HUDEP-2 (cell line): Measurements from ENCODE around the gene SNCAIP.
A peak's percentile ranks its signal among the peaks of the same experiment; 100 is the strongest.
"Not testable (repeated sequence)": the region's sequence is repeated elsewhere in the genome, so short reads cannot be mapped to it uniquely, and the experiment has no call there.

Source experiments
- DNase-seq, 76 experiments: peaks; one replicate each; lab custom pipeline; 2025; ENCODE audit not compliant: unreplicated experiment in 76 of 76; lab: John Stamatoyannopoulos, UW

SNCAIP gene

GRCh38 chr5:122354293-122354692 is 42.3 kb downstream of the SNCAIP start:
- DNase-seq, result no peak

GRCh38 chr5:122355324-122355723 is 43.3 kb downstream of the SNCAIP start:
- DNase-seq, result no peak

GRCh38 chr5:122356855-122357254 is 44.8 kb downstream of the SNCAIP start:
- no peak for DNase-seq

GRCh38 chr5:122358372-122358979 is 46.4 kb downstream of the SNCAIP start:
- DNase-seq, result no peak

GRCh38 chr5:122362361-122362760 is 50.3 kb downstream of the SNCAIP start:
- no peak for DNase-seq

- no peak for DNase-seq
These were observed 51.6 kb downstream of the SNCAIP start for GRCh38 chr5:122363623-122364022.

- DNase-seq, result peak in 1 of 76 experiments; percentile 8
These were observed 54.5 kb downstream of the SNCAIP start for GRCh38 chr5:122366501-122366900.

GRCh38 chr5:122367456-122367855 is 55.4 kb downstream of the SNCAIP start:
- no peak for DNase-seq

- no peak for DNase-seq
These were observed 56.6 kb downstream of the SNCAIP start for GRCh38 chr5:122368510-122369251.

- DNase-seq, result no peak
These were observed 57.3 kb downstream of the SNCAIP start for GRCh38 chr5:122369253-122369815.

GRCh38 chr5:122371511-122372151 is 59.6 kb downstream of the SNCAIP start:
- no peak for DNase-seq

- DNase-seq, result no peak
These were observed 62.1 kb downstream of the SNCAIP start for GRCh38 chr5:122374110-122374509.

GRCh38 chr5:122375801-122376200 is 63.8 kb downstream of the SNCAIP start:
- DNase-seq, result no peak

GRCh38 chr5:122376250-122376649 is 64.2 kb downstream of the SNCAIP start:
- no peak for DNase-seq

- no peak for DNase-seq
These were observed 65.0 kb downstream of the SNCAIP start for GRCh38 chr5:122377026-122377425.

- not testable (repeated sequence) for DNase-seq
These were observed 70.9 kb downstream of the SNCAIP start for GRCh38 chr5:122382938-122383337.

- DNase-seq, result no peak
These were observed 72.8 kb downstream of the SNCAIP start for GRCh38 chr5:122384739-122385235.

- no peak for DNase-seq
These were observed 73.2 kb downstream of the SNCAIP start for GRCh38 chr5:122385286-122385685.

GRCh38 chr5:122385808-122386207 is 73.8 kb downstream of the SNCAIP start:
- DNase-seq, result no peak

- no peak for DNase-seq
These were observed 78.1 kb downstream of the SNCAIP start for GRCh38 chr5:122390154-122390553.

- DNase-seq, result no peak
These were observed 78.7 kb downstream of the SNCAIP start for GRCh38 chr5:122390694-122391093.
